B cell (primary cell): ENCODE data around the gene PNMA8B. TPM values are rescaled to one million over a fixed set of nuclear protein-coding genes. Genes with fewer than 3 reads are reported as not detected.

Experiments
- ATAC-seq: fragments of 200-7000 bp; cut with Tn5 transposase; one replicate; pipeline ENCODE4 v1.10.0; 2021; ENCODE audit warnings: low read depth, mild to moderate bottlenecking, moderate number of reproducible peaks, moderate library complexity
- CTCF ChIA-PET: fragments of 350-600 bp; sonication (Branson Sonifier 250); formaldehyde crosslinking; loops from one replicate; lab custom pipeline; 2021; ENCODE audit warnings: antibody characterized with exemption, inconsistent platforms; lab: Charles Lee
- POLR2A ChIA-PET: fragments of 350-600 bp; sonication (Branson Sonifier 250); formaldehyde crosslinking; loops from one replicate; lab custom pipeline; 2021; ENCODE audit warnings: antibody characterized with exemption; lab: Charles Lee
- DNase-seq: peaks from one replicate; pipeline ENCODE4 v3.0.0; 2013
- H2AFZ ChIP-seq: 2 replicates; pipeline ENCODE4 v1.6.1; 2012; ENCODE audit warnings: mild to moderate bottlenecking, low read depth, low read length; ENCODE audit not compliant: insufficient read depth, poor library complexity, severe bottlenecking
- H3K27ac ChIP-seq, 2 donors: 1 replicate in 1 of 2; 2 replicates in 1 of 2; pipeline ENCODE4 v1.5.1; 2012 to 2013; ENCODE audit warnings: low read length in 2 of 2, mild to moderate bottlenecking in 2 of 2, moderate library complexity in 1 of 2
- H3K27me3 ChIP-seq, 4 experiments: fragments of 200-600 bp in 1 of 4; sonication (generic) in 1 of 4; replicated peaks in 1 of 4; 1 replicate in 2 of 4; 2 replicates in 2 of 4; pipeline versions ENCODE4 v1.6.1 to v1.7.0; 2013 to 2016; ENCODE audit warnings: low read length in 3 of 4, mild to moderate bottlenecking in 2 of 4, mixed read lengths in 1 of 4, moderate library complexity in 1 of 4; ENCODE audit not compliant: insufficient read depth in 4 of 4, control insufficient read depth in 3 of 4; ENCODE audit errors: control extremely low read depth in 1 of 4
- H3K36me3 ChIP-seq, 2 experiments: replicated peaks in 1 of 2; 1 replicate in 1 of 2; 2 replicates in 1 of 2; pipeline versions ENCODE4 v1.6.1 to v1.7.1; 2013; ENCODE audit warnings: low read length in 1 of 2; ENCODE audit not compliant: insufficient read depth in 2 of 2, control insufficient read depth in 1 of 2; ENCODE audit errors: control extremely low read depth in 1 of 2, extremely low read depth in 1 of 2
- H3K4me1 ChIP-seq, 2 donors: fragments of 200-600 bp in 1 of 2; sonication (generic) in 1 of 2; 1 replicate in 1 of 2; 2 replicates in 1 of 2; pipeline versions ENCODE4 v1.5.1 to v1.6.1; 2013 to 2017; ENCODE audit warnings: low read length in 2 of 2; ENCODE audit not compliant: control insufficient read depth in 2 of 2, insufficient read depth in 2 of 2
- H3K4me2 ChIP-seq: replicated peaks from 2 replicates; pipeline ENCODE3; 2012; ENCODE audit warnings: mild to moderate bottlenecking, low read depth, low read length; ENCODE audit not compliant: poor library complexity, severe bottlenecking
- H3K4me3 ChIP-seq, 5 experiments: fragments of 200-600 bp in 1 of 5; sonication (generic) in 1 of 5; 1 replicate in 3 of 5; 2 replicates in 2 of 5; pipeline versions ENCODE4 v1.5.1 to v1.7.0; 2011 to 2016; ENCODE audit warnings: low read length in 4 of 5, mild to moderate bottlenecking in 4 of 5, low read depth in 2 of 5, control low read depth in 1 of 5, moderate library complexity in 1 of 5; ENCODE audit not compliant: insufficient read depth in 1 of 5; ENCODE audit errors: control extremely low read depth in 1 of 5, extremely low read depth in 1 of 5
- H3K79me2 ChIP-seq: fragments of 200-600 bp; sonication (generic); one replicate; pipeline ENCODE4 v1.6.0; 2016; ENCODE audit warnings: low read length; ENCODE audit not compliant: control insufficient read depth, insufficient read depth
- H3K9ac ChIP-seq: fragments of 200-600 bp; sonication (generic); 2 replicates; pipeline ENCODE4 v1.6.1; 2017; ENCODE audit warnings: mild to moderate bottlenecking, low read length, moderate library complexity
- H3K9me3 ChIP-seq, 3 donors: one replicate each; pipeline versions ENCODE4 v1.6.1 to v1.7.1; 2013; ENCODE audit warnings: low read length in 2 of 3; ENCODE audit not compliant: control insufficient read depth in 2 of 3, insufficient read depth in 1 of 3; ENCODE audit errors: control extremely low read depth in 1 of 3
- H4K20me1 ChIP-seq: 2 replicates; pipeline ENCODE4 v1.6.0; 2012; ENCODE audit warnings: mild to moderate bottlenecking, low read length; ENCODE audit not compliant: insufficient read depth, control insufficient read depth, poor library complexity, severe bottlenecking
- H3K27ac Mint-ChIP-seq: one replicate; pipeline ENCODE4 v1.8.0; 2021; ENCODE audit warnings: mixed read lengths
- H3K27me3 Mint-ChIP-seq: one replicate; pipeline ENCODE4 v1.8.0; 2021; ENCODE audit warnings: mixed read lengths
- H3K4me1 Mint-ChIP-seq: one replicate; pipeline ENCODE4 v1.8.0; 2021; ENCODE audit warnings: mixed read lengths
- H3K4me3 Mint-ChIP-seq: one replicate; pipeline ENCODE4 v1.8.0; 2021; ENCODE audit warnings: mixed read lengths
- H3K9me3 Mint-ChIP-seq: one replicate; pipeline ENCODE4 v1.8.0; 2022; ENCODE audit warnings: mixed read lengths; ENCODE audit not compliant: insufficient read depth
- EZH2 ChIP-seq: IDR thresholded peaks from 2 replicates; pipeline ENCODE4 v1.6.1; 2012; ENCODE audit warnings: borderline replicate concordance, low read depth, mild to moderate bottlenecking, moderate library complexity, low read length; ENCODE audit not compliant: insufficient read depth, poor library complexity, severe bottlenecking
- WGBS: methylation state at CpG from one replicate; pipeline ENCODE4 v1.1.5; 2013; ENCODE audit warnings: missing lambda C conversion rate; ENCODE audit not compliant: insufficient coverage; 5-methylcytosine and 5-hydroxymethylcytosine counted together
- intact Hi-C: fragments of 100-400 bp; cut with micrococcal nuclease; formaldehyde crosslinking; loops from one replicate; pipeline ENCODE4 v1.10.0; 2022
- polyA plus RNA-seq: library from polyadenylated mRNA; depleted of rRNA; stranded (reverse); fragments of >200 nt; gene quantifications from 2 replicates; pipeline ENCODE4 v1.2.3, GENCODE V29; 2012
- total RNA-seq, 2 donors: library from RNA; stranded (reverse); fragments of 120-200 nt in 1 of 2; gene quantifications; 1 replicate in 1 of 2; 2 replicates in 1 of 2; pipeline versions ENCODE4 v1.2.3 to v1.2.4, GENCODE V29; 2013 to 2022
- TF ChIP-seq, protein P1 (sequence below): fragments of 200-600 bp; IDR thresholded peaks from one replicate; pipeline ENCODE4 v1.8.0; 2022; ENCODE audit warnings: antibody characterized with exemption, mild to moderate bottlenecking

Gene PNMA8B
- total and polyA plus RNA-seq, 2 donors (not counting 1 experiment from before 2014, with no cell fraction given): 0.10 to 0.32 TPM

DNA sequence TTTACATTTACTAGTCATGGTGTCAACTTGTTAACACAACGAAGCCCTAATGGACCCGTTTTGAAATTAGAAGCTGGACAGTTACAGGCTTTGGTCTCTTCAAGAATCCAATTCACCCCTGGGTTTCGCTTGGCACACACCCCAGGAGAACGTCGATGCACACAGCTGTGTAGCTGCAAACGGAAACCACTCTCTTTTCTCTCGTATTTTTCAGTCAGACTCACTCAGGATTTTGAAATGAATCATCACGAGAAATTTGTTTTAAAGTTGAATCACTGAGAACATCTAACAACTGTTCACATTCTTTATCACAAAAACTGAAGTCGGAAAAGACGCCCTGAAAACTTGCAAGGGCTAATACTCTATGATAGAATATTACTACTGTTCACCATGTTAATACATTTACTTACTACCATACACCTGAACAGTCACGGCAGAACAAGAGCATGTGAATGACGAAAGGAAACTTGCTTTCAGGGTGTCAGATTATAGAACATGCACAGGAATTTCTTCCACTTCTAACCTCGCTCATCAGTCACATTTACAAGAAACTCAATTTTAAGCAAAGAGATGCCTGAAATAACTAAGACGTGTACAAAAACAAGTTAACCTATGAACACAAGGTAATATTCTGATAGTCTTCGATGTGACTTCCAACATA lies 29.0 kb downstream of the PNMA8B start:
- ATAC-seq: no peak
- POLR2A ChIA-PET: no interaction called here
- no peak overlapping the region for H2AFZ ChIP-seq
- H3K9ac ChIP-seq: no peak overlapping the region
- no peaks in the 10 kb centered on the region for H3K79me2 ChIP-seq
- H4K20me1 ChIP-seq: no peaks in the 10 kb centered on the region
- H3K27me3 ChIP-seq: peaks cover 0 to 20% (median 5%) of the 10 kb centered on the region in 4 experiments
- Mint-ChIP-seq H3K27ac (no peak overlapping the region), H3K27me3 (peaks cover 46% of the 10 kb centered on the region), H3K9me3 (no peaks in the 10 kb centered on the region), H3K4me1 (no peaks in the 10 kb centered on the region), H3K4me3 (no peak overlapping the region)
- H3K9me3 ChIP-seq: no peaks in the 10 kb centered on the region
- no peak overlapping the region for H3K4me2 ChIP-seq
- CTCF ChIA-PET: interaction anchor here (0.7 kb wide), 1 partner anchor 55 kb away, joined by 4 read pairs; no protein-coding TSS in a partner anchor
- peaks cover 6 to 8% of the 10 kb centered on the region in 2 donors for H3K4me1 ChIP-seq
- no peak for DNase-seq
- intact Hi-C loops: no loop called here
- no peak overlapping the region for H3K27ac ChIP-seq
- 72% methylated on average over 10 of the region's 15 CpGs for WGBS
- H3K4me3 ChIP-seq: no peak overlapping the region
- H3K36me3 ChIP-seq: no peaks in the 10 kb centered on the region
- TF ChIP-seq EZH2: no peak
- TF ChIP-seq, protein P1, sequence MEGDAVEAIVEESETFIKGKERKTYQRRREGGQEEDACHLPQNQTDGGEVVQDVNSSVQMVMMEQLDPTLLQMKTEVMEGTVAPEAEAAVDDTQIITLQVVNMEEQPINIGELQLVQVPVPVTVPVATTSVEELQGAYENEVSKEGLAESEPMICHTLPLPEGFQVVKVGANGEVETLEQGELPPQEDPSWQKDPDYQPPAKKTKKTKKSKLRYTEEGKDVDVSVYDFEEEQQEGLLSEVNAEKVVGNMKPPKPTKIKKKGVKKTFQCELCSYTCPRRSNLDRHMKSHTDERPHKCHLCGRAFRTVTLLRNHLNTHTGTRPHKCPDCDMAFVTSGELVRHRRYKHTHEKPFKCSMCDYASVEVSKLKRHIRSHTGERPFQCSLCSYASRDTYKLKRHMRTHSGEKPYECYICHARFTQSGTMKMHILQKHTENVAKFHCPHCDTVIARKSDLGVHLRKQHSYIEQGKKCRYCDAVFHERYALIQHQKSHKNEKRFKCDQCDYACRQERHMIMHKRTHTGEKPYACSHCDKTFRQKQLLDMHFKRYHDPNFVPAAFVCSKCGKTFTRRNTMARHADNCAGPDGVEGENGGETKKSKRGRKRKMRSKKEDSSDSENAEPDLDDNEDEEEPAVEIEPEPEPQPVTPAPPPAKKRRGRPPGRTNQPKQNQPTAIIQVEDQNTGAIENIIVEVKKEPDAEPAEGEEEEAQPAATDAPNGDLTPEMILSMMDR: no peak

DNA sequence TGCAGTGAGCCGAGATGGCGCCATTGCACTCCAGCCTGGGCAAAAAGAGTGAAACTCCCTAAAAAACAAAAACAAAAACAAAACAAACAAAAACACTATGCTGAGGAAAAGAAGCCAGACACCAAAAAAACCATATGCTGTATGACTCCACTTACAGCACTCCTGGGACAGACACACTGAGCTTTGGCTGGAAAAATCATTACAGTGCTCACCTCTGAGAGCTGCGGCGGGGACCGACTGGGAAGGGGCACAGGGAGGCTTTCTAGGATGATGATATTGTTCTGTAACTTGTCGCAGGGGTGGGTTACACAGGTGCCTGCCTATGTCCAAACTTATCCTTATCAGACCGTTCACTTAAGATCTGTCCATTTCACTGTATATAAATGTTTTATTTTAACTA lies 32.2 kb downstream of the PNMA8B start:
- Histone ChIP-seq H3K4me2 (no peak overlapping the region), H3K27me3 (peaks cover 0 to 2% (median 0%) of the 10 kb centered on the region in 4 experiments), H3K9me3 (no peaks in the 10 kb centered on the region), H2AFZ (no peak overlapping the region), H3K4me3 (no peak overlapping the region), H3K79me2 (no peaks in the 10 kb centered on the region), H3K9ac (no peak overlapping the region), H4K20me1 (no peaks in the 10 kb centered on the region), H3K27ac (no peak overlapping the region), H3K4me1 (no peaks in the 10 kb centered on the region), H3K36me3 (no peaks in the 10 kb centered on the region)
- TF ChIP-seq, protein P1: no peak
- TF ChIP-seq EZH2: no peak
- WGBS: no CpG with 5 or more reads among the region's 7 CpGs
- Mint-ChIP-seq H3K9me3 (no peaks in the 10 kb centered on the region), H3K27ac (no peak overlapping the region), H3K27me3 (peaks cover 31% of the 10 kb centered on the region), H3K4me1 (no peaks in the 10 kb centered on the region), H3K4me3 (no peak overlapping the region)
- intact Hi-C loops: no loop called here
- POLR2A ChIA-PET: interaction anchor here (0.7 kb wide), 1 partner anchor 59 kb away, joined by 3 read pairs; no protein-coding TSS in a partner anchor
- DNase-seq (no peak), ATAC-seq (no peak)
- CTCF ChIA-PET: no interaction called here
